HepG2 (cell line): ENCODE results near the gene ZNF444.

Experiments used
- CHD4 ChIP-seq: fragments of 200-600 bp; sonication (generic); IDR thresholded peaks from 2 replicates; pipeline ENCODE4 v1.7.0; 2017; ENCODE audit warnings: mild to moderate bottlenecking, low read length, borderline replicate concordance
- ZSCAN5A ChIP-seq: sonication (generic); formaldehyde crosslinking; IDR thresholded peaks from 2 replicates; pipeline ENCODE4 v1.8.0; 2022; ENCODE audit warnings: mild to moderate bottlenecking, missing genetic modification reagents, borderline replicate concordance
- TF ChIP-seq, protein P1 (sequence below): sonication (generic); formaldehyde crosslinking; IDR thresholded peaks from 2 replicates; pipeline ENCODE4 v1.5.0; 2020; ENCODE audit warnings: mild to moderate bottlenecking, missing genetic modification reagents, moderate library complexity

- TF ChIP-seq, protein P1, sequence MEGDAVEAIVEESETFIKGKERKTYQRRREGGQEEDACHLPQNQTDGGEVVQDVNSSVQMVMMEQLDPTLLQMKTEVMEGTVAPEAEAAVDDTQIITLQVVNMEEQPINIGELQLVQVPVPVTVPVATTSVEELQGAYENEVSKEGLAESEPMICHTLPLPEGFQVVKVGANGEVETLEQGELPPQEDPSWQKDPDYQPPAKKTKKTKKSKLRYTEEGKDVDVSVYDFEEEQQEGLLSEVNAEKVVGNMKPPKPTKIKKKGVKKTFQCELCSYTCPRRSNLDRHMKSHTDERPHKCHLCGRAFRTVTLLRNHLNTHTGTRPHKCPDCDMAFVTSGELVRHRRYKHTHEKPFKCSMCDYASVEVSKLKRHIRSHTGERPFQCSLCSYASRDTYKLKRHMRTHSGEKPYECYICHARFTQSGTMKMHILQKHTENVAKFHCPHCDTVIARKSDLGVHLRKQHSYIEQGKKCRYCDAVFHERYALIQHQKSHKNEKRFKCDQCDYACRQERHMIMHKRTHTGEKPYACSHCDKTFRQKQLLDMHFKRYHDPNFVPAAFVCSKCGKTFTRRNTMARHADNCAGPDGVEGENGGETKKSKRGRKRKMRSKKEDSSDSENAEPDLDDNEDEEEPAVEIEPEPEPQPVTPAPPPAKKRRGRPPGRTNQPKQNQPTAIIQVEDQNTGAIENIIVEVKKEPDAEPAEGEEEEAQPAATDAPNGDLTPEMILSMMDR (CRISPR knock-in tag) = no peak
- TF ChIP-seq ZSCAN5A = no peak
- TF ChIP-seq CHD4 = no peak
Observed at GRCh38 chr19:56118666-56119581, 22.2 kb upstream of the ZNF444 start.
